Skin epidermis (tissue), 12 donors: ENCODE data around the gene UBE2L3.
A peak's percentile ranks its signal among the peaks of the same experiment; 100 is the strongest.
"Not testable (repeated sequence)": the region's sequence is repeated elsewhere in the genome, so short reads cannot be mapped to it uniquely, and the experiment has no call there.

ENCODE experiments used
- H3K27ac ChIP-seq, 21 experiments: fragments of 200-600 bp; sonication (generic) in 11 of 21; one replicate each; pipeline ENCODE4 v1.5.0; 2020; ENCODE audit warnings: mild to moderate bottlenecking in 3 of 21, inconsistent platforms in 2 of 21, moderate library complexity in 2 of 21
- H3K4me3 ChIP-seq, 7 experiments: fragments of 200-600 bp; sonication (generic) in 2 of 7; one replicate each; pipeline ENCODE4 v1.5.0; 2020; ENCODE audit warnings: inconsistent platforms in 2 of 7, mild to moderate bottlenecking in 2 of 7, moderate library complexity in 1 of 7

The UBE2L3 gene

DNA sequence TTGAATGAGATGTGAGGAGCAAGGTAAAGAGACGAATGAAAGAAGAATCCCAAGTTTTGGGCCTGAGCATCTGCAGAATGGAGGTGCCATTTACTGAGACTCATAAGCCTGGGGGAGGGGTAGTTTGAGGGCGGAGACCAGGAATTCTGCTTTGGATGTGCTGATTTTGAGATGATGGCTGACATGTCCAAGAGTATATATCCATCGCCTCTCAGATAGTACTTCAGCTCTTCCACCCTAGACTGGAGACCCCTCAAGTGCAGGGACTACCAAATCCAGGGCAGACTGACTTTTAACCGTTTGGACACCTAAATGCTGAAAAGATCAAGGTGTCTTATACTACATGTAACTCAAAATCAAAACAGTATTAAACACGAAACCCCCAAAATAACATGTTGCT, 73.3 kb downstream of the UBE2L3 start:
- H3K4me3 ChIP-seq: no peak overlapping the region
- H3K27ac ChIP-seq: no peak overlapping the region

DNA sequence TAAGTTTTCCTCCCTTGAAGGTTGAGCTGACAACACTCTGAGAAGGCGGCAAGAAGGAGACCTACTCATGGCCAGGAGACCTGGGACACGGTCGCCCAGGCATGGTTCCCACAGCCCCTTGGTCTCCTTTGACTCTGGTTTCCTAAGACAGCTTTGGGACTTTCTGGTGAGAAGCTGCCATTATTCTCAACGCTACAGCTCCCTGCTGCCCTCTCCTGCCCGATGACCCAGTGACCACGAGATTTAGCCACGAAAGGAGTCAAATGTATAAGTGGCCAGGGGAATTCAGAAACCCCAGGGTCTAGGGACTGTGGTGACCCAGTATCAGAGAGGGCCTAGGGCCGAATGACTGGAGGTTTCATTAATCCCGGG, 73.9 kb downstream of the UBE2L3 start:
- Histone ChIP-seq H3K4me3 (peak overlapping the region; percentile 31 to 77 (median 59)), H3K27ac (peak overlapping the region in 12 of 21 experiments; percentile 6 to 82 (median 29))

- H3K27ac ChIP-seq: peak within 1 kb of the TSS; percentile 15 to 82 (median 64)
- H3K4me3 ChIP-seq: peak within 1 kb of the TSS; percentile 53 to 81 (median 71)
Measured at GRCh38 chr22:21641789-21642583, 74.5 kb downstream of the UBE2L3 start, which contains the start of gene SDF2L1. SDF2L1 (plus strand) TSS chr22:21642302; CDS start chr22:21642337, 35 bp downstream.

DNA sequence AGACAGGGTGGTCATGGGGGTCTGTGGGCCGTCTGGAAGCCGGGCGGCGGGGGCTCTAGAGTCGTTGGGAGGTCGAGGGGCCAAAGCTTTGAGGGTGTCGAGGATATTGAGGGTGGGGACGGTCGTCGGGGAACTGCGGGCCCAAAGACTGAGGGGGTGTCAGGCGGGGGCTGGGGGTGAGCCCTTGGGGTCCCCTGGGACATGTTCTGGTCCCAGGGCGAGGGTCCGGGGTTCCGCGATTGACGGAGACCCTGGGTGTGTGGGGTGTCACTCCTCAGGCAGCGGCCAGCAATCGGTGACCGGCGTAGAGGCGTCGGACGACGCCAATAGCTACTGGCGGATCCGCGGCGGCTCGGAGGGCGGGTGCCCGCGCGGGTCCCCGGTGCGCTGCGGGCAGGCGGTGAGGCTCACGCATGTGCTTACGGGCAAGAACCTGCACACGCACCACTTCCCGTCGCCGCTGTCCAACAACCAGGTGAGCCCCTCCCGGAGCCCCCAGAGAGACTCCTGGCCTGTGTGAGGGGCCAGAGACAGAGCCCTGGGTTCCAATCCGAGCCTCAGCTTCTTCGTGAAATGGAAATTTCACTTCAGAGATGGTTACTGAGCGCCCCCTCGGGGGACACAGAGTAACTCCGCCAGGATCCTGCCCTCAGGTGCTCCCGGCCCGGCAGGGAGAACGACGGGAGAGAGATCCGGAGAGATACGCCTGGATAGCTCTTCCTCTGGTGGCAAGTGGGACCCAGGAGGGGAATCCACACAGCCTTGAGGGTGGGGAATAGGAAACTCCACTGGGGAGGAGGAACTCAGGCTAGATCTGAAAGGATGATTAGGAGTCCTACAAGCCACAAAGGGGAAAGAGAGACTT, 75.3 kb downstream of the UBE2L3 start:
- Histone ChIP-seq H3K4me3 (peak overlapping the region; percentile 53 to 81 (median 71)), H3K27ac (peak overlapping the region in 20 of 21 experiments; percentile 15 to 82 (median 66))

DNA sequence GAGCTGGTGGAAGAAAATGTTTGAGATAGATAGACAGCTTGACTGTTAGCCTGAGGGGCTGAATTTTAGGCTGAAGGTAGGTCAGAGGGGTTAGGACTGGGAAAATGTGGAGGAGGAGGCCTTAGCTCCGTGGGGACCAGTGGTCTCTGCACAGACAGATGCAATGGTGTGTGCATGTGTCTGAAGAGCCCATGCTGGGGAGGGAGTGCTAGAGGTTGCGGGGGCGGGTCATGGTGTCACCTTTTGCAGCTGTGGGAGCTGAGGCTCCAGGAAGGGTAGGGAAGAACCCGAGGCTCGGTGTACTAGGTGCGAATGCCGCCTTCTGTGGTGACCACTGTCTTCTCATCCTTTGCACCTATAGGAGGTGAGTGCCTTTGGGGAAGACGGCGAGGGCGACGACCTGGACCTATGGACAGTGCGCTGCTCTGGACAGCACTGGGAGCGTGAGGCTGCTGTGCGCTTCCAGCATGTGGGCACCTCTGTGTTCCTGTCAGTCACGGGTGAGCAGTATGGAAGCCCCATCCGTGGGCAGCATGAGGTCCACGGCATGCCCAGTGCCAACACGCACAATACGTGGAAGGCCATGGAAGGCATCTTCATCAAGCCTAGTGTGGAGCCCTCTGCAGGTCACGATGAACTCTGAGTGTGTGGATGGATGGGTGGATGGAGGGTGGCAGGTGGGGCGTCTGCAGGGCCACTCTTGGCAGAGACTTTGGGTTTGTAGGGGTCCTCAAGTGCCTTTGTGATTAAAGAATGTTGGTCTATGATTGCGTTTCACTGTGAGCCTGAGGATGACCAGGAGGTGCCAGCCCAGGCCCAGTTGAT, 76.2 kb downstream of the UBE2L3 start:
- no peak overlapping the region for H3K27ac ChIP-seq
- H3K4me3 ChIP-seq: peak overlapping the region in 1 of 7 experiments; percentile 56

DNA sequence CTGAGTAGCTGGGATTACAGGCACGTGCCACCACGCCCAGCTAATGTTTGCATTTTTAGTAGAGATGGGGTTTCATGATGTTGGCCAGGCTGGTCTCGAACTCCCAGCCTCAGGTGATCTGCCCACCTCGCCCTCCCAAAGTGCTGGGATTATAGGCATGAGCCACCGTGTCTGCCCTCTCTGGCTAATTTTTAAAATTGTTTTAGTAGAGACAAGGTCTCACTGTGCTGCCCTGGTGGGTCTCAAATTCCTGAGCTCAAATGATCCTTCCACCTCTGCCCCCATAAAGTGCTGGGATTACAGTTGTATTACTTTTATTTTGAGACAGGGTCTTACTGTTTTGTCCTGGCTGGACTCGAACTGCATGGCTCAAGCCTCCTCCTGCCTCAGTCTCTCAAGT, 78.0 kb downstream of the UBE2L3 start:
- H3K4me3 ChIP-seq, H3K27ac ChIP-seq: not testable (repeated sequence)

DNA sequence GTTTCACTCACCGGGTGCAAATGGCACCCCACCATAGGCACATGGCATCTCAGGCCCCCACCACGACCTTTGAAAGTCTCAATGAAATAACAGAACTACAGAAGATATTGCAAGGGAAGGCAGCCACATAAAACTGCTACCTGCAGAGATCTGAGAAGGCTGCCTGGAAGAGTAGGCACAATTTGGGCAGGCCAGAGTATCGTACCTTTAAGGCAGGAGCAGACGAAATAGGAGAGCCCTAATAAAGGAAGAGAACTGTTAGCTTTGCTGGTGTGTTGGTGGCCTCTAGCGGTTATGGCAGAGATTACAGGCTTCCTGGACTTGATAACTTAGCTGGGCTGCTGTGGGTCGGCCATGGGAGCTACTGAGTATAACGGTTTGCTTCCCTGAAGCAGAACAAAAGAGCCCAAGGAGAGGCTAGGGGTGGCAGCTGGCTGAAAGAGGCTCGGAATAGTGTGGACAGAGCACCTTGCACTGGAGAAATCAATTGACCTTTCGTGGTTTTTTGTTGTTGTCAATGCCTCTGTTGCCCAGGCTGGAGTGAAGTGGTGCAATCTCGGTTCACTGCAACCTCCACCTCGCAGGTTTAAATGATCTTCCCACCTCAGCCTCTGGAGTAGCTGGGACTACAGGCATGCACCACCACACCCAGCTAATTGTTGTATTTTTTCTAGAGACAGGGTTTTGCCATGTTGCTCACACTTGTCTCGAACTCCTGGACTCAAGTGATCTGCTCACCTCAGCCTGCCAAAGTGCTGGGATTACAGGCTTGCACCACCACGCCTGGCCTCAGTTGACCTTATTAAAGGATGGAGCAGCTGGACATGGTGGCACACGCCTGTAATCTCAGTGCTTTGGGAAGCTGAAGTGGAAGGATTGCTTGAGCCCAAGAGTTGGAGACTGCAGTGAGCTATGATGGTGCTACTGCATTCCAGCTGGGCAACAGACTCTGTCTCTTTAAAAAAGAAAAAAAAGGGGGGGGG, 79.4 kb downstream of the UBE2L3 start:
- Histone ChIP-seq H3K27ac (no peak overlapping the region), H3K4me3 (no peak overlapping the region)

DNA sequence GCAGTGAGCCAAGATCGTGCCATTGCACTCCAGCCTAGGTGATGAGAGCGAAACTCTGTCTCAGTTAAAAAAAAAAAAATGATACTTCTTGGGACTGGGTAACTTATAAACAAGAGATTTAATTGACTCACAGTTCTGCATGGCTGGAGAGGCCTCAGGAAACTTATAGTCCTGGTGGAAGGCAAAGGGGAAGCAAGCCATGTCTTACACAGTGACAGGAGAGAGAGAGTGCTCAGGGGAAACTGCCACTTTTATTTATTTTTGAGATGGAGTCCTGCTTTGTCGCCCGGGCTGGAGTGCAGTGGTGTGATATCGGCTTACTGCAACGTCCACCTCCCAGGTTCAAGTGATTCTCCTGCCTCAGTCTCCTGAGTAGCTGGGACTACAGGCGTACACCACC, 82.8 kb downstream of the UBE2L3 start:
- Histone ChIP-seq H3K4me3 (no peak overlapping the region), H3K27ac (no peak overlapping the region)

DNA sequence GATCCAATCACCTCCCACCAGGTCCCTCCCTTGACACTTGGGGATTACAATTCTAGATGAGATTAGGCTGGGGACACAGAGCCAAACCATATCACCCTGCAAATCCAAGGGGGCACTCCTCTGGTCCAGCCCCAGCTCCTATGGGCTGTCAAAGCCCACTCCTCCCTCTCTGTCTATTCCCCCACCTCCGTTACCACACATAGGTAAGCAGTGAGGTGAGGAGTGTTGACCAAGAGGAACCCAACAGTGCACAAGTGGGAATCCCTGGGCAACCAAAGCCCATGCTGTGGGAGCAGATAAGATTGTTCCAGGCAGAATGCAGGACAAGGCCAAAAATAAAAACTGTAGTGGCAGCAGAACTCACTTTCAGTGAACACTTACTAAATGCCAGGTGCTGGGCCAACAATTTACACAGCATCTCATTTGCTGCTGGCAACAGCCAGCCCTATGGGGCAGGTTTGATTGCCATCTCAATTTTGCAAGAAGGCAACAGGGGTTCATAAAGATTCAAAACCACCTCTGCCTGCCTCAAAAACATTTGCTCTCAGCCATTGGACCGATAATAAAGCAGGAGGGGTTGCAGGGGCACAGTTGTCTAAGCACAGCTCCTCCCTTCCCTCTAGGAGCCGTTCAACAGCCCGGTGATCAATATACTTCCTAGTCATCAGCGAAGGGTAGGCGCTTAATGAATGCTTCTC, 83.5 kb downstream of the UBE2L3 start:
- Histone ChIP-seq H3K4me3 (peak overlapping the region; percentile 41 to 58 (median 46)), H3K27ac (peak overlapping the region in 2 of 21 experiments; percentile 10 to 66)

- Histone ChIP-seq H3K4me3 (peak overlapping the region; percentile 41 to 58 (median 46)), H3K27ac (peak overlapping the region in 4 of 21 experiments; percentile 10 to 66 (median 56))
Measured at GRCh38 chr22:21651521-21652009, 84.1 kb downstream of the UBE2L3 start.

DNA sequence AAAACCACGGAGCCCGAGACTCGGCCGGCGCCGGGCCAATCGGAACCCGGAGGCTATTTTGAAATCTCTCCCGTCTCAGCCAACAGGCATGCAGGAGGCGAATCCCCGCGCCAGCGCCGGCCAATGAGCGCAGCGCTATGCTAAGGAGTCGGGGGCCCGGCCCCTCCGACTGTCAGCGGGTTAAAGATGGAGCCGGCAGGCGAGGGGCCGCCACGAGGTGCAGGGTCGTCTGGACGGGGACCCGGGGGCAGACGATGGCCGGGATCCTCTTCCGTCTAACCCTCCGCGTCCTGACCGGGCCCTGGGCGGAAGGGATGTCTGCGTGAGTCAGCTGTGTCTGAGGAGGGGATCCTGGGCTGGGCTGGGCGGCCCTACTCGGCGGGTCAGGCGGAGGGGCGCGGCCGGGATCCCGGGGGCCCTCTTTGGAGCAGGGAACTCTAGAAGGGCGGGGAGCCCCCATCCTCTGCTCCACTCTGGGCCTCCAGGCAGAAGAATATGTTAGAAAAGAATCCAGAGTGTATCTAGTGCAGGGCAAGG, 84.6 kb downstream of the UBE2L3 start:
- Histone ChIP-seq H3K27ac (peak overlapping the region in 5 of 21 experiments; percentile 3 to 54 (median 49)), H3K4me3 (peak overlapping the region; percentile 41 to 58 (median 46))

DNA sequence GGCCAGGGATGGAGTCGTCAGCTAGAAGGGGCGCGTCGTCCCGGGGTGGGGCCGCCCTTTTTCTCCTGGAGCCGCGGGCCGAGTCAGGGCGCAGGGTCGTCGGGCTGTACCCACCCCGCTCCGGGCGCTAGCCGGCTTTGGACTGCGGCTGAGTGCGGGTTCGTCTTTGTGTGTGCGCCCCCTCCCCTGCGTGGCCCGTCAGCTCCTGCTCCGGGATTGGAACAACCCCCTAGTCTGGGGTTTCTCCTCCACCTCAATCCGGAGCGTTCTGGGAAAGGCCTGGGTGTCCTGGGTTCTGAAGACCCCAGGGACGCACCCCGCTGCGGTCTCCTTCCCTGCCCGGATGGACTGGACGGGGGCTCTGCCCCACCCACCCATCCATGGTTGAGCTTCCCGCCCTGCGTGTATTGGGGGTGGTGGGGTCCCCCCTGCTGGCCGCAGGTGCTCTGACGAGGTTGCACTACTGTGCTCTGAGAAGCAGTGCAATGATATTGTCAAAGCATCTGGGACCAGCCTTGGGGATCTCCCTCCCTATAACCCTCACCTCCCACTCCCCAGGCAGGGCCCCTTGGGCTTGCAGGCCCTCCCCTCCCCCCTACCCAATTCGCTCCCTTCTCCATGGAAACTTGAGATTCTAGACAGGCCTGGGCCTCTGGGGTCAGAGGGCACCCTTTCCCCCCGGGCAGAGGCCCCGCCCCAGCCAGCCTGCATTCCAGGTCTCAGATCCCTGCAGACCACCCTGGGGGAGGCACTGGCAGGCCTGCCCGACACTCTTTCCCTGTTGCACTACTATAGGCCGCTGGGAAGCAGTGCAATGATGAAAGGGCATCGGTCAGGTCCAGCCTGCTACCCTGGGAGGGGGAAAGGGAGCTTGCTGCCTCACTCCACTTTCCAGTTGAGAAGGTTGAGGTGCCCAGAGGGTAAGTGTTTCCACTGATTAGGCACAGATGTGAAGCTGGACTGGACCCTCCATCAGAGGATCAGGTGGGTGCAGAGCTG, 85.3 kb downstream of the UBE2L3 start:
- H3K4me3 ChIP-seq: peak overlapping the region; percentile 41 to 58 (median 46)
- H3K27ac ChIP-seq: peak overlapping the region in 3 of 21 experiments; percentile 15 to 54 (median 49)

DNA sequence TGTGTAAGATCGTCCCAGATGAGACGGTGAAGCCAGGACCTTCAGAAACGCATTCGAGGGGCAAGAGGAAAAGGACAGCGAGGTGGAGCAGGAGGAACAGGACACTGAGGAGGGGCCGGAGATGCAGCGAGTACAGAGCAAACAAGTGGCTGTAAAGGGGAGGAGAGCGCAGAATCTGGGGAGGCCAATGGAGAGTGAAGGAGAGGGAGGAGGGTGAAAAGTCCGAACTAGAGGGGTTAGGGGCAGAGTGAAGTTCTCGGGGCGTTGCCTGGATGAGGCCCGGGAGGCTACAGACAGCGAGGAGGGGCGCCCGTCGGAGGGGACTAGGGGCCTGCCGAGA, 89.5 kb downstream of the UBE2L3 start:
- peak overlapping the region in 6 of 7 experiments; percentile 42 to 57 (median 52) for H3K4me3 ChIP-seq

GRCh38 chr22:21657360-21658032, 90.0 kb downstream of the UBE2L3 start:
- H3K4me3 ChIP-seq: peak overlapping the region; percentile 35 to 57 (median 51)
- H3K27ac ChIP-seq: peak overlapping the region in 4 of 21 experiments; percentile 8 to 45 (median 28)

More for the DNA sequence above, 89.5 kb downstream of the UBE2L3 start:
- H3K27ac ChIP-seq: no peak overlapping the region

GRCh38 chr22:21659864-21660525, 92.5 kb downstream of the UBE2L3 start:
- H3K4me3 ChIP-seq: no peak overlapping the region
- no peak overlapping the region for H3K27ac ChIP-seq
